Neural cell (in vitro differentiated cells): ENCODE data around the gene IKZF2. TPM values are rescaled to one million over a fixed set of nuclear protein-coding genes. Genes with fewer than 3 reads are reported as not detected.

Source experiments
- H2AFZ ChIP-seq: fragments of 200-600, 300-800 bp; sonication (generic), shearing (Covaris generic); 2 replicates; pipeline ENCODE4 v1.6.0; 2014; ENCODE audit warnings: low read depth, mild to moderate bottlenecking, antibody characterized with exemption, low read length, moderate library complexity
- H3F3A ChIP-seq: fragments of 200-600 bp; shearing (Covaris generic); 2 replicates; pipeline ENCODE4 v1.6.1; 2016; ENCODE audit warnings: mild to moderate bottlenecking, moderate library complexity, mixed read lengths, antibody characterized with exemption, low read length; ENCODE audit not compliant: insufficient read depth, poor library complexity, severe bottlenecking
- H3K27ac ChIP-seq: fragments of 200-600, 300-800 bp; sonication (generic), shearing (Covaris generic); 2 replicates; pipeline ENCODE4 v1.5.1; 2014; ENCODE audit warnings: mild to moderate bottlenecking, low read length, moderate library complexity
- H3K27me3 ChIP-seq: fragments of 300-800, 200-600 bp; sonication (generic), shearing (Covaris generic); 2 replicates; pipeline ENCODE4 v1.6.0; 2014; ENCODE audit warnings: mild to moderate bottlenecking, low read depth, low read length, moderate library complexity; ENCODE audit not compliant: insufficient read depth
- H3K36me3 ChIP-seq: fragments of 300-800, 200-600 bp; sonication (generic), shearing (Covaris generic); 2 replicates; pipeline ENCODE4 v1.5.1; 2014; ENCODE audit warnings: mild to moderate bottlenecking, antibody characterized with exemption, low read length, moderate library complexity; ENCODE audit not compliant: insufficient read depth
- H3K4me2 ChIP-seq: fragments of 300-800, 200-600 bp; sonication (generic), shearing (Covaris generic); 2 replicates; pipeline ENCODE4 v1.6.0; 2014; ENCODE audit warnings: mild to moderate bottlenecking, low read length
- H3K4me3 ChIP-seq: fragments of 300-800, 200-600 bp; sonication (generic), shearing (Covaris generic); 2 replicates; pipeline ENCODE4 v1.5.1; 2014; ENCODE audit warnings: mild to moderate bottlenecking, low read length, moderate library complexity
- H3K79me2 ChIP-seq: fragments of 200-600 bp; shearing (Covaris generic); replicated peaks from 2 replicates; pipeline ENCODE4 v1.6.0; 2014; ENCODE audit warnings: mild to moderate bottlenecking, low read length, moderate library complexity; ENCODE audit not compliant: insufficient read depth
- H3K9ac ChIP-seq: fragments of 300-800, 200-600 bp; sonication (generic), shearing (Covaris generic); 2 replicates; pipeline ENCODE4 v1.6.1; 2016; ENCODE audit warnings: mild to moderate bottlenecking, low read length, mixed read lengths
- H3K9me2 ChIP-seq: fragments of 200-600 bp; shearing (Covaris generic); 2 replicates; pipeline ENCODE4 v1.6.1; 2016; ENCODE audit warnings: mild to moderate bottlenecking, low read length, mixed read lengths; ENCODE audit not compliant: insufficient read depth
- H3K9me3 ChIP-seq: fragments of 200-600, 300-800 bp; sonication (generic), shearing (Covaris generic); 2 replicates; pipeline ENCODE4 v1.6.1; 2016; ENCODE audit warnings: mild to moderate bottlenecking, mixed run types, low read length, moderate library complexity, mixed read lengths
- H4K20me1 ChIP-seq: fragments of 200-600 bp; shearing (Covaris generic); 2 replicates; pipeline ENCODE4 v1.6.1; 2016; ENCODE audit warnings: mild to moderate bottlenecking, mixed run types; ENCODE audit not compliant: insufficient read depth
- CTCF ChIP-seq: fragments of 450-650 bp; IDR thresholded peaks from 2 replicates; pipeline ENCODE4 v1.5.1; 2014; ENCODE audit warnings: antibody characterized with exemption, mild to moderate bottlenecking, moderate library complexity; ENCODE audit not compliant: poor library complexity, severe bottlenecking
- EP300 ChIP-seq: fragments of 450-650 bp; conservative IDR thresholded peaks from 2 replicates; pipeline ENCODE4 v1.6.1; 2014; ENCODE audit warnings: antibody characterized with exemption, mild to moderate bottlenecking, moderate library complexity; ENCODE audit not compliant: poor library complexity, severe bottlenecking
- EZH2 ChIP-seq: fragments of 200-600, 300-800 bp; shearing (Covaris generic), sonication (generic); IDR thresholded peaks from 2 replicates; pipeline ENCODE4 v1.6.1; 2014; ENCODE audit warnings: antibody characterized with exemption, low read length, borderline replicate concordance, mild to moderate bottlenecking; ENCODE audit not compliant: insufficient read depth, poor library complexity, severe bottlenecking
- POLR2AphosphoS5 ChIP-seq: IDR thresholded peaks from 2 replicates; pipeline ENCODE4 v1.6.1; 2012
- RAD21 ChIP-seq: fragments of 450-650 bp; conservative IDR thresholded peaks from 2 replicates; pipeline ENCODE4 v1.6.1; 2014; ENCODE audit warnings: antibody characterized with exemption, mild to moderate bottlenecking, moderate library complexity
- REST ChIP-seq: IDR thresholded peaks from 2 replicates; pipeline ENCODE4 v1.6.1; 2012; ENCODE audit warnings: borderline replicate concordance
- SMC3 ChIP-seq: fragments of 450-650 bp; conservative IDR thresholded peaks from 2 replicates; pipeline ENCODE4 v1.6.1; 2014; ENCODE audit warnings: antibody characterized with exemption, mild to moderate bottlenecking, moderate library complexity; ENCODE audit not compliant: poor library complexity
- TAF1 ChIP-seq: IDR thresholded peaks from 2 replicates; pipeline ENCODE4 v1.6.1; 2012; ENCODE audit warnings: low read depth
- polyA plus RNA-seq: library from polyadenylated mRNA; depleted of rRNA; stranded (reverse); fragments of >200 nt; gene quantifications from 2 replicates; pipeline ENCODE4 v1.2.3, GENCODE V29; 2014

Gene IKZF2
- polyA plus RNA-seq, 1 donor from 2014 or later: 5.6 TPM

- H3K9me2 ChIP-seq: no peaks in the 10 kb centered on the region
- no peaks in the 10 kb centered on the region for H4K20me1 ChIP-seq
- H3K9me3 ChIP-seq: no peaks in the 10 kb centered on the region
- no peak overlapping the region for H3K4me3 ChIP-seq
- H3K27ac ChIP-seq: no peak overlapping the region
- H3K27me3 ChIP-seq: no peaks in the 10 kb centered on the region
- no peaks in the 10 kb centered on the region for H3K36me3 ChIP-seq
- H3K4me2 ChIP-seq: no peak overlapping the region
- no peak overlapping the region for H2AFZ ChIP-seq
- no peak overlapping the region for H3K9ac ChIP-seq
- TF ChIP-seq POLR2AphosphoS5: no peak
- no peak for TF ChIP-seq SMC3
- TF ChIP-seq REST: no peak
- TF ChIP-seq CTCF: no peak
- TF ChIP-seq RAD21: no peak
- TF ChIP-seq EP300: no peak
- no peak for TF ChIP-seq TAF1
- H3K79me2 ChIP-seq: no peaks in the 10 kb centered on the region
- H3F3A ChIP-seq: no peaks in the 10 kb centered on the region
Observed at GRCh38 chr2:212956665-212957607, 194.5 kb downstream of the IKZF2 start.

DNA sequence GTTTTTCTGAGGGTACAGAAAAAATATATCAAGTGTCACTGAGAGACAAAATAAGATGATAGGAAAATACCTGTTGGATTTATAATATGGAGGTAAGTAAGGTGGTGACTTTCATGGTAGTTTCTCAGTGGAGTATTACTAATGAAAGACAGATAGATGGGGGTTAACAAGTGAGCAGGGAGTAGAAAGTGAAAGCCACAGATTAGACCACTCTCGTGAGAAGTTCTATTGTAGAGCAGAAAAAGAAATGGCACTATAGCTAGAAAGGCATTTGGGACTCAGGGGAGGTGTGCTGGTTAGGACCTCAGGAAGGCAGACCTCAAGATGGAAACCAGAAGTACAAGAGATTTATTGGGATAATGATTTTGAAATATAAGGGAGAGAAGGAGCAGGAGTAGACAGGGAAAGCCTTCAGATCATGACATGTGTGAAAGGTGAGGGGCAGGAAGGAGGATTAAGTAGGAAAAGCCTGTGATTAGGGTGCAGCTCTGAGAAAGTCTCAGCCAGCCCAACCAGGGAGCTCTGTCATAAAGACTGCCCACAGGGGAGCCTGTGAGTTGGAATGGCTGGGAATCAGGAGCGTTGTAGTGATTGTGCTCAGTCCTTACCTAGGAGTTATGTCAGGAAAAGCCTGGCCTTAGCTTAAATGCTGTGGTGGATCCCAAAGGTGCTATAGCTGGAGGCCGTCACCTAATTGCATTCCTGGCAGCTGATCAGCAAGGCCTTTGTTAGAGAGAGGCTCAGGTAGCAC is 198.1 kb downstream of the IKZF2 start:
- H4K20me1 ChIP-seq: no peaks in the 10 kb centered on the region
- H3K9ac ChIP-seq: no peak overlapping the region
- no peaks in the 10 kb centered on the region for H3K9me3 ChIP-seq
- H3K27ac ChIP-seq: no peak overlapping the region
- no peak overlapping the region for H3K4me3 ChIP-seq
- no peaks in the 10 kb centered on the region for H3K79me2 ChIP-seq
- TF ChIP-seq TAF1 (no peak), EP300 (no peak), RAD21 (no peak), SMC3 (no peak), POLR2AphosphoS5 (no peak), EZH2 (no peak)
- H3K4me2 ChIP-seq: no peak overlapping the region
- H3F3A ChIP-seq: no peaks in the 10 kb centered on the region
- H3K9me2 ChIP-seq: no peaks in the 10 kb centered on the region
- no peaks in the 10 kb centered on the region for H3K36me3 ChIP-seq
- H3K27me3 ChIP-seq: no peaks in the 10 kb centered on the region
- H2AFZ ChIP-seq: no peak overlapping the region
